ENCODE data around the gene CFAP54. TPM values are rescaled to one million over a fixed set of nuclear protein-coding genes. Genes with fewer than 3 reads are reported as not detected.

CFAP54 gene
- total and polyA plus RNA-seq, 2 of the 4 experiments (the other 2 are of a cell fraction) = 0.18 to 0.41 TPM

DNA sequence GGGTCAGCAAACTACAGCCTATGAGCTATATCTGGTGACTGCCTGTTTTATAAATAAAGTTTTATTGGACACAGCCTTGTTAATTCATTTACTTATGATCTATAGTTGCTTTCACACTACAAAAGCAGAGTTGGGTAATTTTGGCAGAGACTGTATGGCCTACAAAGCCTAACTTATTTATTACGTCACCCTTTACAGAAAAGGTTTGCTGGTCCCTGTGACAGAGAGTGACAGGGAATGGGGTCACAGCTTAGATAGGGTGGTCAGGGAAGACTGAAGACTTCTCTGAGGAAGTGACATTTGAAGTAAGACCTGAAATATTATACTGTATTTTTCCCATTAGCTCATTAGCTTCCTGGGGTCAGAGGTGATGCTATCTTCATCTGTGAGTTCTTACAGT, 342.0 kb downstream of the CFAP54 start:
- Histone ChIP-seq H2AK9ac (replicated peaks; ENCODE audit: low read depth, low read length, poor library complexity) (no peak overlapping the region), H2BK15ac (ENCODE audit: low read depth, low read length) (no peak overlapping the region), H3K9ac (ENCODE audit: low read depth, low read length) (no peak overlapping the region), H3K4me1 (ENCODE audit: control insufficient read depth, insufficient read depth, low read length) (no peaks in the 10 kb centered on the region), H3K4me2 (ENCODE audit: low read depth, low read length) (no peak overlapping the region), H2BK5ac (ENCODE audit: low read depth, low read length, poor library complexity, severe bottlenecking) (no peak overlapping the region), H3K36me3 (ENCODE audit: control insufficient read depth, insufficient read depth, low read length) (no peaks in the 10 kb centered on the region), H4K8ac (ENCODE audit: low read depth in 2 of 2, low read length in 2 of 2) (no peak overlapping the region), H3K27ac (ENCODE audit: insufficient read depth, low read length) (no peak overlapping the region), H3K79me1 (ENCODE audit: low read depth in 1 of 2, low read length in 2 of 2) (no peaks in the 10 kb centered on the region), H3K56ac (ENCODE audit: extremely low read depth, insufficient read depth, low read length) (no peak overlapping the region), H4K91ac (ENCODE audit: insufficient read depth, low read depth, low read length) (no peak overlapping the region), H4K5ac (ENCODE audit: low read depth, low read length) (no peak overlapping the region), H2AFZ (replicated peaks; ENCODE audit: low read length, poor library complexity) (no peak overlapping the region), H2BK120ac (ENCODE audit: low read depth, low read length) (no peak overlapping the region), H4K20me1 (ENCODE audit: insufficient read depth, low read length) (no peaks in the 10 kb centered on the region), H3K27me3 (ENCODE audit: control insufficient read depth, insufficient read depth, low read length) (no peaks in the 10 kb centered on the region), H3K14ac (replicated peaks; ENCODE audit: low read depth, low read length) (no peak overlapping the region), H3K9me3 (ENCODE audit: control insufficient read depth, insufficient read depth, low read length) (no peaks in the 10 kb centered on the region), H3K23ac (ENCODE audit: low read depth, low read length) (no peak overlapping the region), H2AK5ac (ENCODE audit: low read depth, low read length) (no peak overlapping the region), H3K9me1 (ENCODE audit: insufficient read depth, low read length) (no peaks in the 10 kb centered on the region), H3K18ac (ENCODE audit: low read depth, low read length) (no peak overlapping the region), H2BK20ac (ENCODE audit: low read depth, low read length) (no peak overlapping the region), H3K4me3 (ENCODE audit: insufficient read depth, low read depth, low read length) (no peak overlapping the region), H3K4ac (ENCODE audit: low read depth, low read length) (no peak overlapping the region)
- dilution Hi-C loops (cut with HindIII; ENCODE audit: low sequenced_read_pairs, unreplicated experiment) (no loop called here), in situ Hi-C loops (cut with MboI; ENCODE audit: low sequenced_read_pairs) (no loop called here), intact Hi-C loops (cut with micrococcal nuclease) (no loop called here)
- no peak for ATAC-seq (ENCODE audit: low read depth)
- ChIA-PET POLR2A (ENCODE audit: unreplicated experiment) (no interaction called here), CTCF (no interaction called here)
- WGBS, 2 experiments (ENCODE audit: extremely low coverage in 2 of 2, insufficient read length in 1 of 2) = no CpG with 5 or more reads among the region's 1 CpG
- no peak for DNase-seq
- BruUV-seq (replicated peaks) = no TSS peak
- TF ChIP-seq, protein P1, sequence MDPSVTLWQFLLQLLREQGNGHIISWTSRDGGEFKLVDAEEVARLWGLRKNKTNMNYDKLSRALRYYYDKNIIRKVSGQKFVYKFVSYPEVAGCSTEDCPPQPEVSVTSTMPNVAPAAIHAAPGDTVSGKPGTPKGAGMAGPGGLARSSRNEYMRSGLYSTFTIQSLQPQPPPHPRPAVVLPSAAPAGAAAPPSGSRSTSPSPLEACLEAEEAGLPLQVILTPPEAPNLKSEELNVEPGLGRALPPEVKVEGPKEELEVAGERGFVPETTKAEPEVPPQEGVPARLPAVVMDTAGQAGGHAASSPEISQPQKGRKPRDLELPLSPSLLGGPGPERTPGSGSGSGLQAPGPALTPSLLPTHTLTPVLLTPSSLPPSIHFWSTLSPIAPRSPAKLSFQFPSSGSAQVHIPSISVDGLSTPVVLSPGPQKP (IDR thresholded peaks at IDR 0.05; ENCODE audit: borderline replicate concordance, low read depth, low read length) = no peak
- TF ChIP-seq RFX5 (IDR thresholded peaks at IDR 0.05; ENCODE audit: low read depth, low read length) = no peak
- TF ChIP-seq MAFK (IDR thresholded peaks at IDR 0.05; ENCODE audit: low read depth, low read length) = no peak
- TF ChIP-seq BHLHE40 (IDR thresholded peaks at IDR 0.05; ENCODE audit: low read depth, low read length) = no peak
- TF ChIP-seq CHD1 (IDR thresholded peaks at IDR 0.05; ENCODE audit: low read depth, low read length) = no peak
- TF ChIP-seq, protein P2, sequence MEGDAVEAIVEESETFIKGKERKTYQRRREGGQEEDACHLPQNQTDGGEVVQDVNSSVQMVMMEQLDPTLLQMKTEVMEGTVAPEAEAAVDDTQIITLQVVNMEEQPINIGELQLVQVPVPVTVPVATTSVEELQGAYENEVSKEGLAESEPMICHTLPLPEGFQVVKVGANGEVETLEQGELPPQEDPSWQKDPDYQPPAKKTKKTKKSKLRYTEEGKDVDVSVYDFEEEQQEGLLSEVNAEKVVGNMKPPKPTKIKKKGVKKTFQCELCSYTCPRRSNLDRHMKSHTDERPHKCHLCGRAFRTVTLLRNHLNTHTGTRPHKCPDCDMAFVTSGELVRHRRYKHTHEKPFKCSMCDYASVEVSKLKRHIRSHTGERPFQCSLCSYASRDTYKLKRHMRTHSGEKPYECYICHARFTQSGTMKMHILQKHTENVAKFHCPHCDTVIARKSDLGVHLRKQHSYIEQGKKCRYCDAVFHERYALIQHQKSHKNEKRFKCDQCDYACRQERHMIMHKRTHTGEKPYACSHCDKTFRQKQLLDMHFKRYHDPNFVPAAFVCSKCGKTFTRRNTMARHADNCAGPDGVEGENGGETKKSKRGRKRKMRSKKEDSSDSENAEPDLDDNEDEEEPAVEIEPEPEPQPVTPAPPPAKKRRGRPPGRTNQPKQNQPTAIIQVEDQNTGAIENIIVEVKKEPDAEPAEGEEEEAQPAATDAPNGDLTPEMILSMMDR (conservative IDR thresholded peaks at IDR 0.05; ENCODE audit: low read depth, low read length) = no peak

All from IMR-90 (cell line).